BJ (cell line): ENCODE data around the gene FRMD4A. TPM values are rescaled to one million over a fixed set of nuclear protein-coding genes. Genes with fewer than 3 reads are reported as not detected.

Experiments
- CTCF ChIA-PET: fragments of 350-600 bp; formaldehyde crosslinking; extraction: SDS; loops from one replicate; lab custom pipeline; 2021; ENCODE audit warnings: antibody characterized with exemption, inconsistent platforms; lab: Yijun Ruan, JAX
- POLR2A ChIA-PET: fragments of 300-600 bp; sonication (Branson Sonifier 250); formaldehyde crosslinking; extraction: SDS; loops from one replicate; lab custom pipeline; 2021; ENCODE audit warnings: antibody characterized with exemption; lab: Charles Lee
- DNase-seq: peaks from one replicate; pipeline ENCODE4 v3.0.0-alpha.2; 2011; ENCODE audit warnings: low read depth
- H3K27me3 ChIP-seq: 2 replicates; pipeline ENCODE4 v1.6.0; 2011; ENCODE audit warnings: low read length; ENCODE audit not compliant: control insufficient read depth, insufficient read depth
- H3K36me3 ChIP-seq: 2 replicates; pipeline ENCODE4 v1.5.1; 2011; ENCODE audit warnings: low read length; ENCODE audit not compliant: control insufficient read depth, insufficient read depth
- H3K4me3 ChIP-seq: 2 replicates; pipeline ENCODE4 v1.5.1; 2011; ENCODE audit warnings: low read depth, mild to moderate bottlenecking, control low read depth, low read length
- CTCF ChIP-seq: IDR thresholded peaks from 2 replicates; pipeline ENCODE4 v1.5.1; 2011; ENCODE audit warnings: low read depth, mild to moderate bottlenecking, control low read depth, inconsistent platforms, low read length, moderate library complexity; ENCODE audit not compliant: insufficient read depth
- polyA plus RNA-seq: library from polyadenylated mRNA; depleted of rRNA; stranded (reverse); fragments of >200 nt; gene quantifications from 2 replicates; pipeline ENCODE4 v1.2.3, GENCODE V29; 2011

Gene FRMD4A
- polyA plus RNA-seq, 1 experiment, result 31.6 TPM

GRCh38 chr10:13706604-13707003 lies 624.1 kb downstream of the FRMD4A start:
- no peak for TF ChIP-seq CTCF
- POLR2A ChIA-PET, result no interaction called here

GRCh38 chr10:13706175-13706574 lies 624.5 kb downstream of the FRMD4A start:
- Histone ChIP-seq H3K36me3 (peaks cover under 1% of the 10 kb centered on the region), H3K4me3 (peak overlapping the region; percentile 39), H3K27me3 (no peaks in the 10 kb centered on the region)
- ChIA-PET POLR2A (no interaction called here), CTCF (interaction anchor here (0.7 to 2.5 kb wide), 4 partner anchors 11 to 70 kb away, joined by 3 to 10 read pairs (median 6); no protein-coding TSS in a partner anchor)
- no peak for TF ChIP-seq CTCF
- no peak for DNase-seq

More at GRCh38 chr10:13706604-13707003, 624.1 kb downstream of the FRMD4A start:
- Histone ChIP-seq H3K36me3 (no peaks in the 10 kb centered on the region; the same call in 1 of the 2 replicates), H3K27me3 (no peaks in the 10 kb centered on the region), H3K4me3 (peak overlapping the region; percentile 39)
- CTCF ChIA-PET, result interaction anchor here (0.7 to 2.5 kb wide), 7 partner anchors 11 to 101 kb away, joined by 3 to 10 read pairs (median 5); no protein-coding TSS in a partner anchor
- no peak for DNase-seq

GRCh38 chr10:13705526-13706174 lies 625.1 kb downstream of the FRMD4A start:
- Histone ChIP-seq H3K36me3 (peaks cover 6% of the 10 kb centered on the region), H3K4me3 (no peak overlapping the region), H3K27me3 (no peaks in the 10 kb centered on the region)
- no peak for TF ChIP-seq CTCF
- no peak for DNase-seq
- CTCF ChIA-PET, result interaction anchor here (0.7 to 2.5 kb wide), 4 partner anchors 11 to 71 kb away, joined by 3 to 10 read pairs (median 6); no protein-coding TSS in a partner anchor
- POLR2A ChIA-PET, result no interaction called here

GRCh38 chr10:13704964-13705363 lies 625.8 kb downstream of the FRMD4A start:
- CTCF ChIA-PET, result no interaction called here
- TF ChIP-seq CTCF, result no peak
- H3K36me3 ChIP-seq, result peaks cover 10% of the 10 kb centered on the region
- POLR2A ChIA-PET, result no interaction called here
- no peak overlapping the region for H3K4me3 ChIP-seq
- DNase-seq, result no peak
- H3K27me3 ChIP-seq, result no peaks in the 10 kb centered on the region

GRCh38 chr10:13703997-13704536 lies 626.7 kb downstream of the FRMD4A start:
- TF ChIP-seq CTCF, result no peak
- Histone ChIP-seq H3K36me3 (peaks cover 13% of the 10 kb centered on the region), H3K27me3 (no peaks in the 10 kb centered on the region), H3K4me3 (no peak overlapping the region)
- CTCF ChIA-PET, result no interaction called here
- POLR2A ChIA-PET, result no interaction called here
- no peak for DNase-seq
